ENCODE results near the gene C2CD4B. TPM values are rescaled to one million over a fixed set of nuclear protein-coding genes. Genes with fewer than 3 reads are reported as not detected.

C2CD4B gene
- polyA plus RNA-seq, 2 donors = 0.29 TPM

Other genes starting within 250 kb of the C2CD4B start
- 1 to 10 TPM; 3.5 to 3.6 TPM for gene VPS13C, start 104.8 kb downstream of the C2CD4B start, polyA plus RNA-seq
- under 1 TPM; 0.04 to 0.13 TPM for gene C2CD4A, start 98.3 kb downstream of the C2CD4B start, polyA plus RNA-seq
- under 1 TPM; 0.65 to 0.91 TPM for gene TLN2, start 225.3 kb upstream of the C2CD4B start, polyA plus RNA-seq

Data from esophagus (tissue), 2 donors.